H9 (cell line): ENCODE results near the gene SLC35G6. TPM values are rescaled to one million over a fixed set of nuclear protein-coding genes. Genes with fewer than 3 reads are reported as not detected.

Source experiments
- DNase-seq: peaks from one replicate; pipeline ENCODE4 v3.0.0-alpha.2; 2017
- H2AFZ ChIP-seq: one replicate; pipeline ENCODE4 v1.6.1; 2013; ENCODE audit warnings: mild to moderate bottlenecking, low read length, control low read depth, moderate library complexity
- H2AK5ac ChIP-seq: 2 replicates; pipeline ENCODE4 v1.6.1; 2013; ENCODE audit warnings: low read length, control low read depth, mixed read lengths; ENCODE audit not compliant: insufficient read length
- H2BK120ac ChIP-seq: one replicate; pipeline ENCODE4 v1.6.1; 2013; ENCODE audit warnings: low read depth, mild to moderate bottlenecking, low read length, control low read depth, inconsistent platforms; ENCODE audit not compliant: poor library complexity, severe bottlenecking
- H2BK12ac ChIP-seq: 2 replicates; pipeline ENCODE4 v1.6.1; 2013; ENCODE audit warnings: low read length, control low read depth, mixed read lengths, low read depth; ENCODE audit not compliant: insufficient read length
- H2BK15ac ChIP-seq: 2 replicates; pipeline ENCODE4 v1.6.1; 2013; ENCODE audit warnings: low read depth, low read length, control low read depth
- H2BK20ac ChIP-seq: one replicate; pipeline ENCODE4 v1.6.1; 2013; ENCODE audit warnings: low read depth, mild to moderate bottlenecking, low read length, control low read depth, inconsistent platforms; ENCODE audit not compliant: poor library complexity, severe bottlenecking
- H2BK5ac ChIP-seq: 2 replicates; pipeline ENCODE4 v1.6.1; 2013; ENCODE audit warnings: low read length, control low read depth, mixed read lengths; ENCODE audit not compliant: insufficient read length
- H3K14ac ChIP-seq: 2 replicates; pipeline ENCODE4 v1.6.1; 2013; ENCODE audit warnings: low read length, control low read depth; ENCODE audit not compliant: insufficient read depth
- H3K18ac ChIP-seq: 2 replicates; pipeline ENCODE4 v1.6.1; 2013; ENCODE audit warnings: low read depth, mild to moderate bottlenecking, mixed read lengths, low read length, control low read depth; ENCODE audit not compliant: insufficient read length
- H3K23ac ChIP-seq: 2 replicates; pipeline ENCODE4 v1.6.1; 2013; ENCODE audit warnings: low read length, control low read depth, mixed read lengths, low read depth; ENCODE audit not compliant: insufficient read length
- H3K23me2 ChIP-seq: 2 replicates; pipeline ENCODE4 v1.6.1; 2013; ENCODE audit warnings: low read depth, mild to moderate bottlenecking, mixed read lengths, low read length, control low read depth; ENCODE audit not compliant: insufficient read length, poor library complexity, severe bottlenecking
- H3K27ac ChIP-seq: 2 replicates; pipeline ENCODE4 v1.5.1; 2013; ENCODE audit warnings: low read length, control low read depth, mixed read lengths, low read depth; ENCODE audit not compliant: insufficient read length
- H3K27me3 ChIP-seq: 2 replicates; pipeline ENCODE4 v1.6.1; 2013; ENCODE audit warnings: low read length, control low read depth, inconsistent platforms; ENCODE audit not compliant: insufficient read depth
- H3K4ac ChIP-seq: 2 replicates; pipeline ENCODE4 v1.6.1; 2013; ENCODE audit warnings: low read depth, mild to moderate bottlenecking, control low read depth, inconsistent platforms, low read length, moderate library complexity
- H3K4me1 ChIP-seq: 2 replicates; pipeline ENCODE4 v1.6.1; 2013; ENCODE audit warnings: low read length, control low read depth, inconsistent platforms; ENCODE audit not compliant: insufficient read depth
- H3K4me2 ChIP-seq: 2 replicates; pipeline ENCODE4 v1.6.1; 2013; ENCODE audit warnings: low read length, control low read depth, mixed read lengths; ENCODE audit not compliant: insufficient read length, insufficient read depth
- H3K56ac ChIP-seq: 2 replicates; pipeline ENCODE4 v1.6.1; 2013; ENCODE audit warnings: low read depth, mild to moderate bottlenecking, mixed read lengths, low read length, control low read depth; ENCODE audit not compliant: insufficient read length
- H3K79me1 ChIP-seq: 2 replicates; pipeline ENCODE4 v1.6.1; 2013; ENCODE audit warnings: low read depth, mild to moderate bottlenecking, moderate library complexity, low read length, control low read depth, inconsistent platforms; ENCODE audit not compliant: insufficient read depth, poor library complexity, severe bottlenecking
- H3K79me2 ChIP-seq: 2 replicates; pipeline ENCODE4 v1.6.1; 2013; ENCODE audit warnings: low read length, control low read depth, inconsistent platforms; ENCODE audit not compliant: insufficient read depth
- H3K9ac ChIP-seq: 2 replicates; pipeline ENCODE4 v1.6.1; 2013; ENCODE audit warnings: low read length, control low read depth, mixed read lengths; ENCODE audit not compliant: insufficient read length; ENCODE audit errors: extremely low read depth
- H3K9me3 ChIP-seq: one replicate; pipeline ENCODE4 v1.6.1; 2013; ENCODE audit warnings: low read depth, low read length, inconsistent platforms; ENCODE audit not compliant: control insufficient read depth
- H3T11ph ChIP-seq: one replicate; pipeline ENCODE4 v1.6.1; 2013; ENCODE audit warnings: mild to moderate bottlenecking, low read length, control low read depth, inconsistent platforms
- H4K20me1 ChIP-seq: one replicate; pipeline ENCODE4 v1.6.1; 2013; ENCODE audit not compliant: control insufficient read depth, insufficient read length, insufficient read depth
- H4K5ac ChIP-seq: 2 replicates; pipeline ENCODE4 v1.6.1; 2013; ENCODE audit warnings: low read depth, mild to moderate bottlenecking, mixed read lengths, low read length, control low read depth; ENCODE audit not compliant: insufficient read length
- H4K8ac ChIP-seq: replicated peaks from 2 replicates; pipeline ENCODE4 v1.6.1; 2013; ENCODE audit warnings: low read length, control low read depth, mixed read lengths, low read depth; ENCODE audit not compliant: insufficient read length
- H4K91ac ChIP-seq: 2 replicates; pipeline ENCODE4 v1.6.1; 2013; ENCODE audit warnings: low read depth, mild to moderate bottlenecking, moderate library complexity, mixed read lengths, low read length, control low read depth; ENCODE audit not compliant: insufficient read length
- H3K27ac Mint-ChIP-seq, 3 experiments: 2 replicates in 2 of 3; 3 replicates in 1 of 3; pipeline ENCODE4 v1.8.0; 2020 to 2021; ENCODE audit warnings: mixed read lengths in 3 of 3, mild to moderate bottlenecking in 1 of 3, moderate library complexity in 1 of 3
- H3K27me3 Mint-ChIP-seq: 2 replicates; pipeline ENCODE4 v1.8.0; 2021; ENCODE audit warnings: low read depth, mild to moderate bottlenecking, moderate library complexity, mixed read lengths
- H3K36me3 Mint-ChIP-seq, 3 experiments: 2 replicates in 2 of 3; 3 replicates in 1 of 3; pipeline ENCODE4 v1.8.0; 2020 to 2021; ENCODE audit warnings: low read depth in 3 of 3, mixed read lengths in 3 of 3; ENCODE audit not compliant: insufficient read depth in 1 of 3
- H3K4me1 Mint-ChIP-seq, 2 experiments: 2 replicates each; pipeline ENCODE4 v1.8.0; 2020; ENCODE audit warnings: mixed read lengths in 2 of 2
- H3K4me3 Mint-ChIP-seq, 2 experiments: 2 replicates in 1 of 2; 3 replicates in 1 of 2; pipeline ENCODE4 v1.8.0; 2020 to 2021; ENCODE audit warnings: mild to moderate bottlenecking in 2 of 2, mixed read lengths in 2 of 2, moderate library complexity in 1 of 2
- H3K9me3 Mint-ChIP-seq, 2 experiments: 2 replicates in 1 of 2; 3 replicates in 1 of 2; pipeline ENCODE4 v1.8.0; 2020; ENCODE audit warnings: mild to moderate bottlenecking in 2 of 2, mixed read lengths in 2 of 2, moderate library complexity in 1 of 2
- WGBS: extraction: QIAGEN DNeasy Blood & Tissue Kit; methylation state at CpG from one replicate; pipeline ENCODE4 v1.1.7; 2013; ENCODE audit warnings: missing lambda C conversion rate, low lambda C conversion rate, mixed read lengths; ENCODE audit not compliant: insufficient read length; ENCODE audit errors: extremely low coverage; 5-methylcytosine and 5-hydroxymethylcytosine counted together
- total RNA-seq: library from RNA; stranded (reverse); gene quantifications from 2 replicates; pipeline ENCODE4 v1.2.1, GENCODE V29; 2021
- TF ChIP-seq, protein P1 (sequence below): fragments of 200-600 bp; sonication (generic); conservative IDR thresholded peaks from 3 replicates; pipeline ENCODE4 v1.8.0; 2021; ENCODE audit warnings: antibody characterized with exemption, mild to moderate bottlenecking

Gene SLC35G6
- total RNA-seq, 1 experiment from 2014 or later: not detected

GRCh38 chr17:7440834-7441195 lies 40.4 kb upstream of the SLC35G6 start:
- H3K27me3 ChIP-seq: peaks cover 7% of the 10 kb centered on the region
- H3K9me3 Mint-ChIP-seq: no peaks in the 10 kb centered on the region; a peak in 1 of 5 replicates
- no peak overlapping the region for H2BK15ac ChIP-seq
- no peak overlapping the region for H3K56ac ChIP-seq
- H4K91ac ChIP-seq: no peak overlapping the region
- H3K9me3 ChIP-seq: no peaks in the 10 kb centered on the region
- TF ChIP-seq, protein P1, sequence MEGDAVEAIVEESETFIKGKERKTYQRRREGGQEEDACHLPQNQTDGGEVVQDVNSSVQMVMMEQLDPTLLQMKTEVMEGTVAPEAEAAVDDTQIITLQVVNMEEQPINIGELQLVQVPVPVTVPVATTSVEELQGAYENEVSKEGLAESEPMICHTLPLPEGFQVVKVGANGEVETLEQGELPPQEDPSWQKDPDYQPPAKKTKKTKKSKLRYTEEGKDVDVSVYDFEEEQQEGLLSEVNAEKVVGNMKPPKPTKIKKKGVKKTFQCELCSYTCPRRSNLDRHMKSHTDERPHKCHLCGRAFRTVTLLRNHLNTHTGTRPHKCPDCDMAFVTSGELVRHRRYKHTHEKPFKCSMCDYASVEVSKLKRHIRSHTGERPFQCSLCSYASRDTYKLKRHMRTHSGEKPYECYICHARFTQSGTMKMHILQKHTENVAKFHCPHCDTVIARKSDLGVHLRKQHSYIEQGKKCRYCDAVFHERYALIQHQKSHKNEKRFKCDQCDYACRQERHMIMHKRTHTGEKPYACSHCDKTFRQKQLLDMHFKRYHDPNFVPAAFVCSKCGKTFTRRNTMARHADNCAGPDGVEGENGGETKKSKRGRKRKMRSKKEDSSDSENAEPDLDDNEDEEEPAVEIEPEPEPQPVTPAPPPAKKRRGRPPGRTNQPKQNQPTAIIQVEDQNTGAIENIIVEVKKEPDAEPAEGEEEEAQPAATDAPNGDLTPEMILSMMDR: peak; percentile 23; the same call in 1 of the 3 replicates
- H3K14ac ChIP-seq: no peak overlapping the region; the same call in 1 of the 2 replicates
- H3K4ac ChIP-seq: no peak overlapping the region
- H3K23ac ChIP-seq: no peak overlapping the region
- no peak overlapping the region for H2BK5ac ChIP-seq
- H2BK120ac ChIP-seq: no peak overlapping the region
- H4K8ac ChIP-seq: no peak overlapping the region
- H3K27ac Mint-ChIP-seq: peak overlapping the region; percentile 67 to 99 (median 97); a peak in 6 of 7 replicates
- H2BK20ac ChIP-seq: no peak overlapping the region
- H4K5ac ChIP-seq: no peak overlapping the region
- H3T11ph ChIP-seq: no peak overlapping the region
- no peak overlapping the region for H3K18ac ChIP-seq
- peak overlapping the region; percentile 60 for H3K4me2 ChIP-seq
- H2AFZ ChIP-seq: no peak overlapping the region
- peak; percentile 79 for DNase-seq
- H3K23me2 ChIP-seq: peaks cover 32% of the 10 kb centered on the region
- H3K4me1 ChIP-seq: no peaks in the 10 kb centered on the region; the same call in 1 of the 2 replicates
- no peak overlapping the region for H3K27ac ChIP-seq
- peaks cover 32% of the 10 kb centered on the region for H3K27me3 Mint-ChIP-seq
- H4K20me1 ChIP-seq: no peaks in the 10 kb centered on the region
- peaks cover 41 to 49% of the 10 kb centered on the region in 2 experiments for H3K4me1 Mint-ChIP-seq
- no peaks in the 10 kb centered on the region for H3K79me1 ChIP-seq
- no CpG with 5 or more reads among the region's 12 CpGs for WGBS
- H3K79me2 ChIP-seq: no peaks in the 10 kb centered on the region
- peaks cover 0 to 13% (median 2%) of the 10 kb centered on the region in 3 experiments; a peak in 3 of 7 replicates for H3K36me3 Mint-ChIP-seq
- no peak overlapping the region for H2BK12ac ChIP-seq
- H3K9ac ChIP-seq: no peak overlapping the region
- H2AK5ac ChIP-seq: no peak overlapping the region
- H3K4me3 Mint-ChIP-seq: peak overlapping the region; percentile 93 to 98
